HG03520 (cell line): ENCODE results near the gene KRTAP4-6.
"Not testable (repeated sequence)": the region's sequence is repeated elsewhere in the genome, so short reads cannot be mapped to it uniquely, and the experiment has no call there.

ENCODE experiments used
- ATAC-seq: cut with Tn5 transposase; IDR thresholded peaks from one replicate; pipeline ENCODE4 v1.9.1; 2021; ENCODE audit warnings: mild to moderate bottlenecking, moderate library complexity; ENCODE audit not compliant: unreplicated experiment

Gene KRTAP4-6

DNA sequence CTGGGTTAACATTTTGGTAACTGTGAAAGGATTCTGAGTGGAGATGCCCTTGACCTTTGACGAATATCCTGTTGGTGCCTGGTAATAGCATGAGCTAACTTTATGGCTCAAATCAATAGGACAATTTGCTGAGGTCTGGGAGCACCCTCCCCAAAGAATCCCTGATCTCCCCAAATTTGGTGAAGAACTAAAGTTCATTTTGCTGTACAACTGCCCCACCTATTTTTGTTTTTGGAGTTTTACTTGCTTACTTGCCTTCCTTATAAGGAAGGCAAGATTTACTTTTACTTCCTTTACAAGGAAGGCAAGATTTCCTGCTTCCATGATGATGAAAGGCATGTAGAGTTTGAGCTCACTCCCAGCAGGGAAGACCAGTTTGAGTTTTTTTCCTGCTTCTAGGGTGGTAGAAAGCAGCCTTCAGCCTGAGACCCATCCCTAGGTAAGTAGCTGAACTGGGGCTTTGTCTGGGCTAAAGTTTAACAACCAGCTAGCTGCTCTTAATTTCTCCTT lies 32.3 kb downstream of the KRTAP4-6 start:
- no peak for ATAC-seq

DNA sequence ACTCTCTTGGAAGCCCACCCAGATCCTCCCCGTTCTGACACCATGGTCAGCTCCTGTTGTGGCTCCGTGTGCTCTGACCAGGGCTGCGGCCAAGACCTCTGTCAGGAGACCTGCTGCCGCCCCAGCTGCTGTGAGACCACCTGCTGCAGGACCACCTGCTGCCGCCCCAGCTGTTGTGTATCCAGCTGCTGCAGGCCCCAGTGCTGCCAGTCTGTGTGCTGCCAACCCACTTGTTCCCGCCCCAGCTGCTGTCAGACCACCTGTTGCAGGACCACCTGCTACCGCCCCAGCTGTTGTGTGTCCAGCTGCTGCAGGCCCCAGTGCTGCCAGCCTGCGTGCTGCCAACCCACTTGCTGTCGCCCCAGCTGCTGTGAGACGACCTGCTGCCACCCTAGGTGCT lies 35.0 kb downstream of the KRTAP4-6 start, which contains the start of gene KRTAP4-9:
Gene KRTAP4-9 (plus strand): TSS at position 43 of the 400 bp plus-strand sequence. CDS start 0 bp downstream, at position 43.
- not testable (repeated sequence) for ATAC-seq

DNA sequence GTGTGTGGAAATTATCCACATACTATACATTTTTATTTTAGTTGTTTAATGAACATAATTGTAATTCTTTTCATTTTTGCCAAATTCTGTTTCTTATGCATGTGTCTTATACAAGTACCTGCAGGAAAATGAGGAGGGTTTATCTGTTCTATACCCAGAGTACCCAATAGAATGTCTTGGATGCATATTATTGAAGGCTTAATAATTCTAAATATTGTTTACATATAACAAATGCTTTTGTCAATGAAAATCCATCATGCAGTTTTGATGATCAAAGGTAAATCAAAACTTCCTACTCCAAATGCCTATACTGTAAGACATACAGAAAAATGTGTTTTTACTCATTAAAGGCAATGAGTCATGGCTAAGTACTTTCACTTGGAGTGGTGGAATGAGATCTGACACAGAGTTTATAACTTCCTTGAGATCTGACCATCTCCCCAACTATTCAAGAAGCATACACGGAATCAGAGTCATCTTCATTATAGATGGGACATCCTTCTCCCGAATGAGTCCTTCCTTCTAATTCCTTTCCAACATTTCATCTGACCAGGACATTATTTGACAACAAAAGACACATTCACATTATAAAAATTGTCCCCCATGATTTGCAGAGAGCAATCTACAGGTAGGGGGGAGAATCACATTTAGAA lies 35.8 kb downstream of the KRTAP4-6 start:
- ATAC-seq = not testable (repeated sequence)

DNA sequence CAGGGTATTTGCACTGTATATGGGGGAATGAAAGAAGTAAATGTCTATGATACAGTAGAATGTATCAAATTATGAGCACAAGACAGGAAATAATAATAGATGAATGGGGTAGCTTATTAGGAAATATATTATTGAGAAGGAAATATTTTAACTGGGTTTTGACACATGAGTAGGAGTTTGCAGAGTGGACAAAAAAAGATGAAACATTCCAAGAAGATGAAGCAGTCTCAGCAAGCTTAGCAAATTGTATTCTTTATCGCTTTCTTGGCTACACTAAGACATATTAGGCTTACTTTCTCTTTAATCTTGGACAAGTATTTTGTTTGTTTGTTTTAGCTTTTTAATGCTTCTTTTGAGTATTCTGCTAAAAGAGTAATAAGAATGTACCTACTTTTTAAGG lies 36.4 kb downstream of the KRTAP4-6 start:
- ATAC-seq = no peak

DNA sequence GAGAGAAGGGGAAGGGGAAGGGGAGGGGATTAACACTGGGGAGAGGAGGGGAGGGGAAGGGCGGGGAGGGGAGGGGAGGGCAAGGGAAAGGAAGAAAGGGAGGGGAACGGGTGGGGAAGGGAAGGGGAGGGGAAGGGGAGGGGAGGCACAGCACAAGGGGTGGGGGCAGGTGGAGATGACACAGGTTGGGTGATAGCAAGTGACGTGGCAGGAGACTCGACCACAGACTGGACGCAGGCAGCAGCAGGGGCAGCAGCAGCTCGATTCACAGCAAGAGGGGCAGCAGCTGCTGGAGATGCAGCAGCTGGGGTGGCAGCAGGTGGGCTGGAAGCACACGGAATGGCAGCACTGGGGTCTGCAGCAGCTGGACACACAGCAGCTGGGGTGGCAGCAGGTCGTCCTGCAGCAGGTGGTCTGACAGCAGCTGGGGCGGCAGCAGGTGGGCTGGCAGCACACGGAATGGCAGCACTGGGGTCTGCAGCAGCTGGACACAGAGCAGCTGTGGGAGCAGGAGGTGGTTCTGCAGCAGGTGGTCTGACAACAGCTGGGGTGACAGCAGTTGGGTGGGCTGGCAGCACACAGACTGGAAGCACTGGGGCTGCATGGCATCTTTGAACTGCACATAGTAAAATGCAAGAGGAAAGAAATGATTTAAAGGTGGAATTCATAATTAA lies 38.6 kb downstream of the KRTAP4-6 start, which contains the start of gene KRTAP4-16:
Gene KRTAP4-16 (minus strand): TSS at position 624 of the 674 bp plus-strand sequence. CDS start 0 bp downstream, at position 624.
- no peak for ATAC-seq

DNA sequence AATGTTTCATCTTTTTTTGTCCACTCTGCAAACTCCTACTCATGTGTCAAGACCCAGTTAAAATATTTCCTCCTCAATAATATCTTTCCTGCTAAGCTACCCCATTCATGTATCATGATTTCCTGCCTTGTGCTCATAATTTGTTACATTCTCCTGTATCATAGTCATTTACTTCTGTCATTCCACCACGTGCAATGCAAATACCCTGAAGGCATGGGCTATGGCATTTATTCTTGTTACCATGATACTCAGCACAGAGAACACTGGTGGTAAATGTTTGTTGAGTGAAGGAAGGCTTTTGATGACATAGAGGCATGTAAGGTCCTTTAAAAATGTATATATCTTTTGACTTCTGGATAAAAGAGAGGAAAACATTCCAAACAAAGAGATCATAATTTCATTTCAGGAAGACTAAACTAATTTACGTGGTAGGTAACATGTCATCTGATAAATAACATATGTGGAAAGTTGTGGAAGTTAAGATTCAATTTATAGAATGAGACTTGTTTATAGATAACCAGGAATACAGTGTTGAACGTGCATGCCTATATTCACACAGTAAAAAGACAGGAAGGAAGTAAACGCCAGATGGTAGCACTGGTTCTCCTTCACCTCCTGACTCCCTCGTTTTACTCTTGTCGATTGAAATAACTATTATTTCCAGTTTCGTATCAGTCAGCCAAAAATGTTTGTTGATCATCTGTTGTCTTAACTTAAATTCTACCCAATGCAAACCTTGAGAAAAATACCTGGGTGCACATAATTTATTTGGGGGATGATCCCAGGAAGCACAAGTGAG lies 40.5 kb downstream of the KRTAP4-6 start:
- not testable (repeated sequence) for ATAC-seq

DNA sequence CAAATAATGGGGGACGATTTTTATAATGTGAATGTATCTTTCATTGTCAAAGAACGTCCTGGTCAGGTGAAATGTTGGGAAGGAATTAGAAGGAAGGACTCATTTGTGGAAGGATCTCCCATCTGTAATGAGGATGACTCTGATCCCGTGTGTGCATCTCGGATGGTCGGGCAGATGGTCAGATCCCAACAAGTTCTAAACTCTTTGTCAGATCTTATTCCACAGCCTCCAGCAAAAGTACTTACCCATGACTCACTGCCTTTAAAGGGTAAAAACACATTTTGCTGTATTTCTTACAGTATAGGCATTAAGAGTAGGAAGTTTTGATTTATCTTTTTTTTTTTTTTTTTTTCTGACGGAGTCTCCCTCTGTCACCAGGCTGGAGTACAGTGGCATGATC lies 41.9 kb downstream of the KRTAP4-6 start:
- no peak for ATAC-seq

DNA sequence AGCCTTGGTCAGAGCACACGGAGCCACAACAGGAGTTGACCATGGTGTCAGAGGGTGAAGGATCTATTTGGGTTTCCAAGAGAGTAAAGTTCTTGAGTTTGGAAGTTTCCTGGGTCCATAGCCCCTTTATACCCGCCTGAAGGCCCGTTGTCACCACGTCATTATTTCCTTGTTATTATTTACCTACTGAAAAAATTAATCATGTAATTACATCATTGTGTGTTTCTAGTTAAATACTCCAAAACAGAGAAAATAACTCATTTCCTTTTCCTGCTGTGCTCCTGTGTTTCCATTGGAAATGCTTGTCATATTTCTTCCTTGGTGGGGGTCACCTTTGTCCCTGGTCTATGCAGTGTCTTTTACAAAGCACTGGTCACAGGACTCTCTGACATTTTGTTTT lies 42.3 kb downstream of the KRTAP4-6 start, which contains the start of gene KRTAP4-8:
Gene KRTAP4-8 (minus strand): TSS at position 101 of the 400 bp plus-strand sequence. CDS start 58 bp downstream, at position 43.
- no peak for ATAC-seq

DNA sequence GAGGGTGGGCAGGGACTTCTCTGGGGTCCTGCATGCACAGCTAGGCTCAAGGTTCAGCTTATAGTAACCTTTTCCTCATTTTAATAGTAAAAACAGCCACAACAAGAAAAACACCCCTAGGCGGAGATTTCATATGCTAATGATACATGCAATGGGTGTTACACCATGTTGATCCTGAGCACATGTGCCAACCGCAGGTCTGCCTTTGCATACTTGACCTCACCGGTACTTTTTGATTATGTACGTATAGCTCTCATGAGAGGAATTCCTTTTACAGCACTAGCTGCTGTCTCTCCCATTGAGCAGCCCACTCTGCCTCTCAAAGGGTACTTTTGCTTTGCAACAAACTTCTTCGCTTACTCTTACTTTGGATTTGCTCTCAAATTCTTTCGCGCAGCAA lies 44.3 kb downstream of the KRTAP4-6 start:
- ATAC-seq = no peak
